D721Med (cell line): ENCODE data around the gene TPRN.

Experiments used
- DNase-seq: peaks from one replicate; pipeline ENCODE4 v3.0.0; 2011; ENCODE audit warnings: low spot score; ENCODE audit not compliant: insufficient read length
- FAIRE-seq: peaks from 2 replicates; lab custom pipeline; 2011; peaks lifted over from hg19 to GRCh38; lab: Jason Lieb, UNC
- TF ChIP-seq, protein P1 (sequence below): IDR thresholded peaks from 2 replicates; pipeline ENCODE4 v1.5.1; 2012; ENCODE audit warnings: mild to moderate bottlenecking, control low read depth; ENCODE audit not compliant: insufficient read depth; ENCODE audit errors: missing control alignments

The TPRN gene

GRCh38 chr9:137150617-137151457 is 49.7 kb downstream of the TPRN start:
- FAIRE-seq, result no peak
- TF ChIP-seq, protein P1, sequence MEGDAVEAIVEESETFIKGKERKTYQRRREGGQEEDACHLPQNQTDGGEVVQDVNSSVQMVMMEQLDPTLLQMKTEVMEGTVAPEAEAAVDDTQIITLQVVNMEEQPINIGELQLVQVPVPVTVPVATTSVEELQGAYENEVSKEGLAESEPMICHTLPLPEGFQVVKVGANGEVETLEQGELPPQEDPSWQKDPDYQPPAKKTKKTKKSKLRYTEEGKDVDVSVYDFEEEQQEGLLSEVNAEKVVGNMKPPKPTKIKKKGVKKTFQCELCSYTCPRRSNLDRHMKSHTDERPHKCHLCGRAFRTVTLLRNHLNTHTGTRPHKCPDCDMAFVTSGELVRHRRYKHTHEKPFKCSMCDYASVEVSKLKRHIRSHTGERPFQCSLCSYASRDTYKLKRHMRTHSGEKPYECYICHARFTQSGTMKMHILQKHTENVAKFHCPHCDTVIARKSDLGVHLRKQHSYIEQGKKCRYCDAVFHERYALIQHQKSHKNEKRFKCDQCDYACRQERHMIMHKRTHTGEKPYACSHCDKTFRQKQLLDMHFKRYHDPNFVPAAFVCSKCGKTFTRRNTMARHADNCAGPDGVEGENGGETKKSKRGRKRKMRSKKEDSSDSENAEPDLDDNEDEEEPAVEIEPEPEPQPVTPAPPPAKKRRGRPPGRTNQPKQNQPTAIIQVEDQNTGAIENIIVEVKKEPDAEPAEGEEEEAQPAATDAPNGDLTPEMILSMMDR, result no peak
- no peak for DNase-seq

DNA sequence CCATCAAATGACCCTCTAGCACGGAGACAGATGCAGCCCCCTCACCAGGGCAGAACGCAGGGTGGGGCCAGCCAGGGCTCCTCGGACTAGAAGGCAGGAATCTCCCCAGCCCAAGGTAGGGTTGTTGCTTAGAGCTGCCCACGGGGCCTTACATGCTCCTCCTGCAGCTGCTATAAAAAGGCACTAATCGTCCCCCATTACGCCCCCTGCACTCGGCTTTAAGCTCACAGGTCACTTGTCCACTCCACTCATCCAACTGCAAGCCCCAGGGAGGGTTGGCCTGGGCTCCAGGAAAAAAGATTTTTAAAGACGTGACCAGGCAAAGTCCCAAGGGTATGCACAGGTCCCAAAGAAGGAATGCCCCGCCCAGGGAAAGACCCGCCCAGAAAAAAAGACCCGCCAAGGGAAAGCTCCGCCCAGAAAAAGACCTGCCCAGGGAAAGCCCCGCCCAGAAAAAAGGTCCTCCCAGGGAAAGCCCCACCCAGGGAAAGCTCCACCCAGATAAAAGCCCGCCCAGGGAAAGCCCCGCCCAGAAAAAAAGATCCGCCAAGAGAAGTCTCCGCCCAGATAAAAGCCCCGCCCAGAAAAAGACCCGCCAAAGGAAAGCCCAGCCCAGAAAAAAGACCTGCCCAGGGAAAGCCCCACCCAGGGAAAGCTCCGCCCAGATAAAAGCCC is 50.5 kb downstream of the TPRN start:
- FAIRE-seq (no peak), DNase-seq (no peak)

GRCh38 chr9:137149363-137149762 is 51.2 kb downstream of the TPRN start:
- TF ChIP-seq, protein P1, result no peak
- DNase-seq (no peak), FAIRE-seq (no peak)

More for the DNA sequence above, 50.5 kb downstream of the TPRN start:
- TF ChIP-seq, protein P1, result no peak

GRCh38 chr9:137148661-137149060 is 51.9 kb downstream of the TPRN start:
- DNase-seq (no peak), FAIRE-seq (no peak)
- TF ChIP-seq, protein P1, result no peak

- DNase-seq (no peak), FAIRE-seq (no peak)
- TF ChIP-seq, protein P1, result no peak
Observed at GRCh38 chr9:137148242-137148641, 52.3 kb downstream of the TPRN start.

GRCh38 chr9:137147793-137148160 is 52.8 kb downstream of the TPRN start:
- no peak for FAIRE-seq

More at GRCh38 chr9:137147793-137148160, 52.8 kb downstream of the TPRN start:
- TF ChIP-seq, protein P1, result no peak
- no peak for DNase-seq
